Left colon (tissue), 2 donors: Measurements from ENCODE around the gene ANO8. TPM values are rescaled to one million over a fixed set of nuclear protein-coding genes. Genes with fewer than 3 reads are reported as not detected.
"Not testable (repeated sequence)": the region's sequence is repeated elsewhere in the genome, so short reads cannot be mapped to it uniquely, and the experiment has no call there.

Experiments
- ATAC-seq: fragments of 200-7000 bp; cut with Tn5 transposase; one replicate; pipeline ENCODE4 v1.9.1; 2020; ENCODE audit warnings: mild to moderate bottlenecking, moderate library complexity
- DNase-seq, 2 donors: peaks; one replicate each; pipeline ENCODE4 v3.0.0-alpha.2; 2020
- intact Hi-C, 2 donors: fragments of 100-400 bp; cut with DNase I in 1 of 2; cut with micrococcal nuclease in 1 of 2; formaldehyde crosslinking; loops; one replicate each; pipeline versions ENCODE4 v1.11.2 to v1.14.0; 2022; cut with DNase I, micrococcal nuclease
- total RNA-seq, 2 donors: library from RNA; stranded (reverse); fragmentation: NEBNext Ultra II Directional; extraction: Animal tissue kit (Norgen Biotek cat#: 25700); gene quantifications; one replicate each; pipeline ENCODE4 v1.2.1, GENCODE V29; 2021
- donor health status: DM: no; HTN: no; CAD: no.
- donor health status: DM: yes; HTN: yes; CAD: no.

The ANO8 gene
- total RNA-seq, 2 donors from 2014 or later, result 8.4 to 10.8 TPM

GRCh38 chr19:17281391-17282304, 53.0 kb downstream of the ANO8 start, which contains the start of gene ANKLE1:
Gene ANKLE1 (plus strand): TSS chr19:17281901. CDS start chr19:17281921, 20 bp downstream.
- ATAC-seq, result peak; percentile 41
- DNase-seq, result peak in 1 of 2 donors; percentile 53
- intact Hi-C loops, result loop anchor here (5.0 to 10.0 kb wide), 3 partner anchors 74 to 217 kb away; no protein-coding TSS in a partner anchor

GRCh38 chr19:17279436-17279835, 55.2 kb downstream of the ANO8 start:
- DNase-seq (no peak), ATAC-seq (no peak)
- intact Hi-C loops, result no loop called here

DNA sequence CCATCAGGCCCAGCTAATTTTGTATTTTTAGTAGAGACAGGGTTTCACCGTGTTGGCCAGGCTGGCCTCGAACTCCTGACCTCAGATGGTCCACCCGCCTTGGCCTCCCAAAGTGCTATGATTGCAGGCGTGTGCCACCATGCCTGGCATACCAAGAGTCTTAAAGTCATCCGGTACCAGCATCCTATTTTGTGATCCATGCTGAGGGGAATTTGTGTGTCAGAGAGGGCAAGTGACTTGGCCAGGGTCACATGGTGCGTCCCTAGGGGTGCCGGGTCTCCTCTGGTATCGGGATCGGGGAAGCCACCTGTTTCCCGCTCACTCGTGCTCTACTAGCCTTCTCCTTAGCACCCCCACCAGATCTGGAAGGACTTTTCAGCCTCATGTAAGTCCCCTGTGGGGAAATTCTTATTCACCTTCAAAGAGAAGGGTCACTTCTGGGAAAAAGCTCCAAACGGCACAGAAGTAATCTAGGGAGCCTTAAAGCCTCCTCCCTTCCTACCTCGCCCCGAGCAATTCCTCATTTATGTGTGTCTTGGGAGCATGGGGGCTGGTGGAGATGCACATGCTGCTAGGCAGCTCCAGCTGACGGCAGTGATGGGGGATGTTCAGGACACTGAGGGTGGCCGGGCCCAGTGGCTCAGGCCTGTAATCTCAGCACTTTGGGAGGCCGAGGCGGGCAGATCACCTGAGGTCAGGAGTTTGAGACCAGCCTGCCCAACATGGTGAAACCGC, 59.0 kb downstream of the ANO8 start:
- ATAC-seq (no peak), DNase-seq (no peak)
- intact Hi-C loops, result no loop called here

DNA sequence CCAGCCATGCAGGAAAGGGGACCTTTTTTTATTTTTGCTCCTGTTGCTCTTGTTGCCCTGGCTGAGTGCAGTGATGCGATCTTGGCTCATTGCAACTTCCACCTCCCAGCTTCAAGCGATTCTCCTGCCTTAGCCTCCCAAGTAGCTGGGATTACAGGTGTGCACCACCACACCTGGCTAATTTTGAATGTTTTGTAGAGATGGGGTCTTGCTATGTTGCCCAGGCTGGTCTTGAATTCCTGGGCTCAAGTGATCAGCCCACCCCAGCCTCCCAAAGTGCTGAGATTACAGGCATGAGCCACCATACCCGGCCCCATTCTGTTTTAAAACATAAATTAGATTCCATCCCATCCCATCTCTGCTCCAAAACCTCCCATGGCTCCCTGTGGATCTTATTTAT, 59.8 kb downstream of the ANO8 start:
- ATAC-seq, intact Hi-C loops, DNase-seq: not testable (repeated sequence)

Other genes starting within 250 kb of the ANO8 start
- gene USE1, start 119.5 kb downstream of the ANO8 start, total RNA-seq, result 10 to 100 TPM; 22.0 to 25.6 TPM
- gene OCEL1, start 108.6 kb downstream of the ANO8 start, total RNA-seq, result 10 to 100 TPM; 44.7 to 64.5 TPM
- 100 to 1,000 TPM; 151 to 181 TPM for gene NR2F6, start 88.9 kb downstream of the ANO8 start, total RNA-seq
- 1 to 10 TPM in 1 of 2 donors, under 1 TPM in 1; 0.67 to 2.3 TPM for gene USHBP1, start 70.1 kb downstream of the ANO8 start, total RNA-seq
- 10 to 100 TPM; 63.5 to 70.3 TPM for gene BABAM1, start 67.4 kb downstream of the ANO8 start, total RNA-seq
- gene ANKLE1, start 53.0 kb downstream of the ANO8 start, total RNA-seq, result under 1 TPM; 0.22 to 0.67 TPM
- 1 to 10 TPM; 5.6 to 6.0 TPM for gene ABHD8, start 31.4 kb downstream of the ANO8 start, total RNA-seq
- gene MRPL34, start 29.0 kb downstream of the ANO8 start, total RNA-seq, result 100 to 1,000 TPM; 142 to 165 TPM
- 10 to 100 TPM; 47.7 to 49.2 TPM for gene DDA1, start 25.3 kb downstream of the ANO8 start, total RNA-seq
- 10 to 100 TPM; 17.8 to 21.9 TPM for gene GTPBP3, start 2.7 kb upstream of the ANO8 start, total RNA-seq
- 10 to 100 TPM; 38.2 to 42.1 TPM for gene PLVAP, start 42.5 kb upstream of the ANO8 start, total RNA-seq
- gene CCDC194, start 59.3 kb upstream of the ANO8 start, total RNA-seq, result under 1 TPM; 0.40 to 0.50 TPM
- gene BST2, start 70.8 kb upstream of the ANO8 start, total RNA-seq, result 10 to 100 TPM; 14.8 to 27.5 TPM
- gene MVB12A, start 85.2 kb upstream of the ANO8 start, total RNA-seq, result 10 to 100 TPM; 54.4 to 60.7 TPM
- gene TMEM221, start 113.8 kb upstream of the ANO8 start, total RNA-seq, result under 1 TPM in 1 of 2 donors, not detected in 1; 0.18 TPM
- gene NXNL1, start 126.1 kb upstream of the ANO8 start, total RNA-seq, result not detected
- gene SLC27A1, start 135.7 kb upstream of the ANO8 start, total RNA-seq, result 1 to 10 TPM; 4.8 to 7.1 TPM
- 100 to 1,000 TPM in 1 of 2 donors, 10 to 100 TPM in 1; 89.8 to 100 TPM for gene PGLS, start 176.8 kb upstream of the ANO8 start, total RNA-seq
- gene COLGALT1, start 220.8 kb upstream of the ANO8 start, total RNA-seq, result 10 to 100 TPM; 48.3 to 53.3 TPM